Uterus (tissue), 4 donors: ENCODE data around the gene PRKACG. TPM values are rescaled to one million over a fixed set of nuclear protein-coding genes. Genes with fewer than 3 reads are reported as not detected.

Source experiments
- DNase-seq, 2 donors: peaks; one replicate each; pipeline ENCODE4 v3.0.0-alpha.2; 2019 to 2020
- H3K27ac ChIP-seq, 2 donors: fragments of 200-600 bp; sonication (generic); 1 replicate in 1 of 2; 2 replicates in 1 of 2; pipeline ENCODE4 v1.5.1; 2016 to 2018
- H3K27me3 ChIP-seq, 2 donors: fragments of 200-600 bp; sonication (generic); one replicate each; pipeline ENCODE4 v1.5.1; 2018 to 2019; ENCODE audit warnings: control low read depth in 1 of 2
- H3K36me3 ChIP-seq, 2 donors: fragments of 200-600 bp; sonication (generic); one replicate each; pipeline ENCODE4 v1.5.1; 2019; ENCODE audit warnings: control low read depth in 1 of 2
- H3K4me1 ChIP-seq, 2 donors: fragments of 200-600 bp; sonication (generic); one replicate each; pipeline ENCODE4 v1.5.1; 2018 to 2019; ENCODE audit warnings: control low read depth in 1 of 2
- H3K4me3 ChIP-seq, 2 donors: fragments of 200-600 bp; sonication (generic); 1 replicate in 1 of 2; 2 replicates in 1 of 2; pipeline ENCODE4 v1.5.1; 2018 to 2019; ENCODE audit warnings: mild to moderate bottlenecking in 1 of 2
- H3K9me3 ChIP-seq, 2 donors: fragments of 200-600 bp; sonication (generic); one replicate each; pipeline ENCODE4 v1.5.1; 2019; ENCODE audit warnings: control low read depth in 1 of 2
- POLR2A ChIP-seq, 2 donors: fragments of 450-650 bp; IDR thresholded peaks; one replicate each; pipeline ENCODE4 v1.6.1; 2016; ENCODE audit warnings: antibody characterized with exemption in 2 of 2, mild to moderate bottlenecking in 1 of 2, moderate library complexity in 1 of 2
- intact Hi-C: fragments of 100-400 bp; cut with DNase I; formaldehyde crosslinking; loops from one replicate; pipeline ENCODE4 v1.15.1; 2023; ENCODE audit warnings: low total_unique reads
- total RNA-seq, 4 donors: library from RNA; depleted of rRNA in 3 of 4; stranded (reverse); fragments of >200 nt in 3 of 4; gene quantifications; one replicate each; pipeline versions ENCODE4 v1.1.0 to v1.2.4, GENCODE V29; 2014 to 2023
- TF ChIP-seq, protein P1 (sequence below), 4 experiments: fragments of 200-600 bp in 2 of 4; fragments of 450-650 bp in 2 of 4; sonication (generic) in 2 of 4; IDR thresholded peaks; one replicate each; pipeline ENCODE4 v1.5.1; 2016 to 2019; ENCODE audit warnings: antibody characterized with exemption in 4 of 4, mild to moderate bottlenecking in 2 of 4, moderate library complexity in 1 of 4
- donor health status: DM: yes; HTN: yes; CAD: no.

Gene PRKACG
- total RNA-seq: not detected

DNA sequence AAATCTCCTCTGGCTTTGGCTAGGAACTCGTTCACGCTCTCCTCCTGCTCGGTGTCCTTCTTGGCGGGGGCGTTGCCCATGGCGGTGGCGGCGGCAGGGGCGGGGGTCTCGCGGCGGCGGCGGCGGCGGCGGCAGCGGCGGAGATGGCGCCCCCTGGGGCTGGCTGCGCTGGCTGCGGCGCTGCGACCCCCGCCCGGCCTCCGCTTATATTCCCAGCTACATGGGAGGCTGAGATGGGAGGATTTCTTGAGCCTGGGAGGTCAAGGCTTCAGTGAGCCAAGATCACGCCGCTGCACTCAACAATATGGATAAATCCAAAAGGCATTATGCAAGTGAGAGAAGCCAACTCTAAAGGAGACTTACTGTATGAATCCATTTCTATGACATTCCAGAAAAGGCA, at the start of gene PRKACG:
TSS of gene PRKACG (minus strand) at position 101 of the 400 bp plus-strand sequence. CDS start at position 80, 21 bp downstream.
- H3K4me3 ChIP-seq: no peak within 1 kb of the TSS
- TF ChIP-seq POLR2A (IDR thresholded peaks at IDR 0.05): no peak
- TF ChIP-seq, protein P1, sequence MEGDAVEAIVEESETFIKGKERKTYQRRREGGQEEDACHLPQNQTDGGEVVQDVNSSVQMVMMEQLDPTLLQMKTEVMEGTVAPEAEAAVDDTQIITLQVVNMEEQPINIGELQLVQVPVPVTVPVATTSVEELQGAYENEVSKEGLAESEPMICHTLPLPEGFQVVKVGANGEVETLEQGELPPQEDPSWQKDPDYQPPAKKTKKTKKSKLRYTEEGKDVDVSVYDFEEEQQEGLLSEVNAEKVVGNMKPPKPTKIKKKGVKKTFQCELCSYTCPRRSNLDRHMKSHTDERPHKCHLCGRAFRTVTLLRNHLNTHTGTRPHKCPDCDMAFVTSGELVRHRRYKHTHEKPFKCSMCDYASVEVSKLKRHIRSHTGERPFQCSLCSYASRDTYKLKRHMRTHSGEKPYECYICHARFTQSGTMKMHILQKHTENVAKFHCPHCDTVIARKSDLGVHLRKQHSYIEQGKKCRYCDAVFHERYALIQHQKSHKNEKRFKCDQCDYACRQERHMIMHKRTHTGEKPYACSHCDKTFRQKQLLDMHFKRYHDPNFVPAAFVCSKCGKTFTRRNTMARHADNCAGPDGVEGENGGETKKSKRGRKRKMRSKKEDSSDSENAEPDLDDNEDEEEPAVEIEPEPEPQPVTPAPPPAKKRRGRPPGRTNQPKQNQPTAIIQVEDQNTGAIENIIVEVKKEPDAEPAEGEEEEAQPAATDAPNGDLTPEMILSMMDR (IDR thresholded peaks at IDR 0.05): no peak
- H3K36me3 ChIP-seq: no peaks in the 10 kb centered on the region
- H3K9me3 ChIP-seq: no peaks in the 10 kb centered on the region
- H3K4me1 ChIP-seq: no peaks in the 10 kb centered on the region
- no peak for DNase-seq
- intact Hi-C loops: no loop called here
- no peak within 1 kb of the TSS for H3K27ac ChIP-seq
- no peaks in the 10 kb centered on the region for H3K27me3 ChIP-seq

DNA sequence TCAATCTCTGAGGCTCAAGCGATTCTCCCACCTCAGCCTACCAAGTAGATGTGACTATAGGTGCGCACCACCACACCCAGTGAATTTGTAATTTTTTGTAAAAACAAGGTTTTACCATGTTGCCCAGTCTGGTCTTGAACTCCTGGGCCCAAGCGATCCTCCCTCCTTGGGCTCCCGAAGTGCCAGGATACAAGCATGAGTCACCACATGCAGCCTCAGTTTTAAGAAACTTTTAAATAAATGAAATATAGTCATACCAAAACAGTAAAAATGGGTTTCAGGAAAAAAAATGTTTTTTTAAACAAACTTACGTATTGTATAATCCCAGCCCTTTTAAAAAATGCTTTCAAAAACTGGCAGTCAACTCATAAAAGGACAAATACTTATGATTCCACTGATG, 48.3 kb upstream of the PRKACG start:
- no peak for DNase-seq
- Histone ChIP-seq H3K9me3 (no peaks in the 10 kb centered on the region), H3K4me3 (no peak overlapping the region), H3K4me1 (no peaks in the 10 kb centered on the region), H3K27me3 (no peaks in the 10 kb centered on the region), H3K27ac (no peak overlapping the region), H3K36me3 (no peaks in the 10 kb centered on the region)
- TF ChIP-seq POLR2A (IDR thresholded peaks at IDR 0.05): no peak
- TF ChIP-seq, protein P1 (IDR thresholded peaks at IDR 0.05): no peak
- intact Hi-C loops: no loop called here

DNA sequence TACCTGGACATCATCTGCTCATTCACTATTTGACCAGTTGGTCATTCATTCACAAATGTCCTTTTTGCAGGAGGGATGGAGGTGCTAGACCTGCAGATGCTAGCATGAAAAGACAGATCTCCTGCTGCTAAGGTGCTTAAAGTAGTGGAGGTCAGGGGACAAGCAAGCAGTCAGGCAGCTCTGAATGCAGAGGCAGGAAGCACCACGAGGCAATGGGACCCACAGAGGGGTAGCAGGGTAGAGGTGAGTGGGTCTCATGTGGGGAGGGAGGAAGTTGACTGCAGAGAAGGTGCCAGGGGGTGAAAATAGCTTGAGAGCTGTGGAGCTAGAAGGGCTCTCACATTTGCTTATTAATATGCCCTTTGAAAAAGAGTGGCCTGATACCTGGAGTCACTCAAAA, 46.9 kb upstream of the PRKACG start:
- DNase-seq: no peak
- no peak for TF ChIP-seq POLR2A (IDR thresholded peaks at IDR 0.05)
- TF ChIP-seq, protein P1 (IDR thresholded peaks at IDR 0.05): no peak
- intact Hi-C loops: no loop called here

DNA sequence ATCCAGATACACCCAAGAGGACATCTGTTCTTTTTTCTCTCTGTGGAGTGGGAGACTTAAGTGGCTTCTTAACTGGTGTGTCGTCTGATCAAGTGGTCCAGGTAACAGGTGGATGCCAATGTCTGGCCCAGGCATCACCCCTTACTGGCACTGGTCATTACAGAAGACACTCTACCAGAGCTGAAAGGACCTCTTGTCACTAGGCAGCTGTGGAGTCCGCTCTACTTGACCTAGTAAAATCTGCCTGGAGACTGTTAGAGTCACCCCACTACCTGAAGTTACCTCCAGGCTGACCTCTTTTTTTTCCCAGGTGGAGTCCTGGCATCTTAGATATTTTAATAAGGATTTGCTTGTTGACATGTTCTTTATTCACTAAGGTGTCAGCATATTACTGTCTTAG, 44.2 kb upstream of the PRKACG start:
- no peak for DNase-seq
- Histone ChIP-seq H3K27me3 (no peaks in the 10 kb centered on the region), H3K4me1 (no peaks in the 10 kb centered on the region), H3K27ac (no peak overlapping the region), H3K9me3 (no peaks in the 10 kb centered on the region), H3K4me3 (no peak overlapping the region), H3K36me3 (no peaks in the 10 kb centered on the region)
- TF ChIP-seq POLR2A (IDR thresholded peaks at IDR 0.05): no peak
- TF ChIP-seq, protein P1 (IDR thresholded peaks at IDR 0.05): no peak
- intact Hi-C loops: no loop called here

More for the DNA sequence above, 46.9 kb upstream of the PRKACG start:
- H3K27ac ChIP-seq: no peak overlapping the region
- no peaks in the 10 kb centered on the region for H3K27me3 ChIP-seq
- no peaks in the 10 kb centered on the region for H3K36me3 ChIP-seq
- H3K4me3 ChIP-seq: no peak overlapping the region
- no peaks in the 10 kb centered on the region for H3K4me1 ChIP-seq
- no peaks in the 10 kb centered on the region for H3K9me3 ChIP-seq

DNA sequence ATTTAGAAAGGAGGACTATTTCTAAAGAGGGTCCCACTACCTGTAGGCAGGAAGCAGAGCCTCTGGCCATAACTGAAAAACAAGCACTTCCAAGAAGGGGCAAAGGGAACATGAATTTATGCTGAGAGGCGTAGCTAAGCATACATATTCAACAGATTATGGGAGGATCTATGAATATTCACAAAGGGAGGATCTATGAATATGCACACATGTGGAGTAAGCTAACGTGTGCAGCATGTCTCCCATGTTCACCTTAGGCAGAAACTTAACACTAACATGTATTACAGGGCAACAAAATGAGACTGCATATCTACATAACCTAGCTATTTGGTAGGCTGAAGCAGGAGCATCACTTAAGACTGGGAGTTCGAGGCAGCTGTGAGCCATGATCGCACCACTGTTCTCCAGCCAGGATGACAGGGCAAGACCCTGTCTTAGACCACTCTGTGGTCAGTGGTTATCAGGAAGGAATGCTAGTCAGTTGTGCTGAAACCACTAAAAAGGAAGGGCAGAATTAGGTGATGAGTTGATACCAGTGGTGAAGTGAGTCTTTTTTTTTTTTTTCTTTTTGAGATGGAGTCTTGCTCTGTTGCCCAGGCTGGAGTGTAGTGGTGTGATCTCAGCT, 42.4 kb upstream of the PRKACG start:
- Histone ChIP-seq H3K9me3 (no peaks in the 10 kb centered on the region), H3K4me1 (no peaks in the 10 kb centered on the region), H3K36me3 (no peaks in the 10 kb centered on the region), H3K27ac (no peak overlapping the region), H3K4me3 (no peak overlapping the region), H3K27me3 (no peaks in the 10 kb centered on the region)
- no peak for DNase-seq
- intact Hi-C loops: no loop called here
- TF ChIP-seq, protein P1 (IDR thresholded peaks at IDR 0.05): no peak
- no peak for TF ChIP-seq POLR2A (IDR thresholded peaks at IDR 0.05)
